Neural cell (in vitro differentiated cells): Measurements from ENCODE around the gene ABCA4. TPM values are rescaled to one million over a fixed set of nuclear protein-coding genes. Genes with fewer than 3 reads are reported as not detected.

Experiments
- H2AFZ ChIP-seq: fragments of 200-600, 300-800 bp; sonication (generic), shearing (Covaris generic); 2 replicates; pipeline ENCODE4 v1.6.0; 2014; ENCODE audit warnings: low read depth, mild to moderate bottlenecking, antibody characterized with exemption, low read length, moderate library complexity
- H3F3A ChIP-seq: fragments of 200-600 bp; shearing (Covaris generic); 2 replicates; pipeline ENCODE4 v1.6.1; 2016; ENCODE audit warnings: mild to moderate bottlenecking, moderate library complexity, mixed read lengths, antibody characterized with exemption, low read length; ENCODE audit not compliant: insufficient read depth, poor library complexity, severe bottlenecking
- H3K27ac ChIP-seq: fragments of 200-600, 300-800 bp; sonication (generic), shearing (Covaris generic); 2 replicates; pipeline ENCODE4 v1.5.1; 2014; ENCODE audit warnings: mild to moderate bottlenecking, low read length, moderate library complexity
- H3K27me3 ChIP-seq: fragments of 300-800, 200-600 bp; sonication (generic), shearing (Covaris generic); 2 replicates; pipeline ENCODE4 v1.6.0; 2014; ENCODE audit warnings: mild to moderate bottlenecking, low read depth, low read length, moderate library complexity; ENCODE audit not compliant: insufficient read depth
- H3K36me3 ChIP-seq: fragments of 300-800, 200-600 bp; sonication (generic), shearing (Covaris generic); 2 replicates; pipeline ENCODE4 v1.5.1; 2014; ENCODE audit warnings: mild to moderate bottlenecking, antibody characterized with exemption, low read length, moderate library complexity; ENCODE audit not compliant: insufficient read depth
- H3K4me2 ChIP-seq: fragments of 300-800, 200-600 bp; sonication (generic), shearing (Covaris generic); 2 replicates; pipeline ENCODE4 v1.6.0; 2014; ENCODE audit warnings: mild to moderate bottlenecking, low read length
- H3K4me3 ChIP-seq: fragments of 300-800, 200-600 bp; sonication (generic), shearing (Covaris generic); 2 replicates; pipeline ENCODE4 v1.5.1; 2014; ENCODE audit warnings: mild to moderate bottlenecking, low read length, moderate library complexity
- H3K79me2 ChIP-seq: fragments of 200-600 bp; shearing (Covaris generic); replicated peaks from 2 replicates; pipeline ENCODE4 v1.6.0; 2014; ENCODE audit warnings: mild to moderate bottlenecking, low read length, moderate library complexity; ENCODE audit not compliant: insufficient read depth
- H3K9ac ChIP-seq: fragments of 300-800, 200-600 bp; sonication (generic), shearing (Covaris generic); 2 replicates; pipeline ENCODE4 v1.6.1; 2016; ENCODE audit warnings: mild to moderate bottlenecking, low read length, mixed read lengths
- H3K9me2 ChIP-seq: fragments of 200-600 bp; shearing (Covaris generic); 2 replicates; pipeline ENCODE4 v1.6.1; 2016; ENCODE audit warnings: mild to moderate bottlenecking, low read length, mixed read lengths; ENCODE audit not compliant: insufficient read depth
- H3K9me3 ChIP-seq: fragments of 200-600, 300-800 bp; sonication (generic), shearing (Covaris generic); 2 replicates; pipeline ENCODE4 v1.6.1; 2016; ENCODE audit warnings: mild to moderate bottlenecking, mixed run types, low read length, moderate library complexity, mixed read lengths
- H4K20me1 ChIP-seq: fragments of 200-600 bp; shearing (Covaris generic); 2 replicates; pipeline ENCODE4 v1.6.1; 2016; ENCODE audit warnings: mild to moderate bottlenecking, mixed run types; ENCODE audit not compliant: insufficient read depth
- CTCF ChIP-seq: fragments of 450-650 bp; IDR thresholded peaks from 2 replicates; pipeline ENCODE4 v1.5.1; 2014; ENCODE audit warnings: antibody characterized with exemption, mild to moderate bottlenecking, moderate library complexity; ENCODE audit not compliant: poor library complexity, severe bottlenecking
- EP300 ChIP-seq: fragments of 450-650 bp; conservative IDR thresholded peaks from 2 replicates; pipeline ENCODE4 v1.6.1; 2014; ENCODE audit warnings: antibody characterized with exemption, mild to moderate bottlenecking, moderate library complexity; ENCODE audit not compliant: poor library complexity, severe bottlenecking
- EZH2 ChIP-seq: fragments of 200-600, 300-800 bp; shearing (Covaris generic), sonication (generic); IDR thresholded peaks from 2 replicates; pipeline ENCODE4 v1.6.1; 2014; ENCODE audit warnings: antibody characterized with exemption, low read length, borderline replicate concordance, mild to moderate bottlenecking; ENCODE audit not compliant: insufficient read depth, poor library complexity, severe bottlenecking
- MXI1 ChIP-seq: fragments of 450-650 bp; conservative IDR thresholded peaks from 2 replicates; pipeline ENCODE4 v1.6.1; 2014; ENCODE audit warnings: antibody characterized with exemption, mild to moderate bottlenecking; ENCODE audit not compliant: poor library complexity, severe bottlenecking
- POLR2AphosphoS5 ChIP-seq: IDR thresholded peaks from 2 replicates; pipeline ENCODE4 v1.6.1; 2012
- REST ChIP-seq: IDR thresholded peaks from 2 replicates; pipeline ENCODE4 v1.6.1; 2012; ENCODE audit warnings: borderline replicate concordance
- SMC3 ChIP-seq: fragments of 450-650 bp; conservative IDR thresholded peaks from 2 replicates; pipeline ENCODE4 v1.6.1; 2014; ENCODE audit warnings: antibody characterized with exemption, mild to moderate bottlenecking, moderate library complexity; ENCODE audit not compliant: poor library complexity
- polyA plus RNA-seq: library from polyadenylated mRNA; depleted of rRNA; stranded (reverse); fragments of >200 nt; gene quantifications from 2 replicates; pipeline ENCODE4 v1.2.3, GENCODE V29; 2014

ABCA4 gene
- polyA plus RNA-seq, 1 donor from 2014 or later, result not detected

DNA sequence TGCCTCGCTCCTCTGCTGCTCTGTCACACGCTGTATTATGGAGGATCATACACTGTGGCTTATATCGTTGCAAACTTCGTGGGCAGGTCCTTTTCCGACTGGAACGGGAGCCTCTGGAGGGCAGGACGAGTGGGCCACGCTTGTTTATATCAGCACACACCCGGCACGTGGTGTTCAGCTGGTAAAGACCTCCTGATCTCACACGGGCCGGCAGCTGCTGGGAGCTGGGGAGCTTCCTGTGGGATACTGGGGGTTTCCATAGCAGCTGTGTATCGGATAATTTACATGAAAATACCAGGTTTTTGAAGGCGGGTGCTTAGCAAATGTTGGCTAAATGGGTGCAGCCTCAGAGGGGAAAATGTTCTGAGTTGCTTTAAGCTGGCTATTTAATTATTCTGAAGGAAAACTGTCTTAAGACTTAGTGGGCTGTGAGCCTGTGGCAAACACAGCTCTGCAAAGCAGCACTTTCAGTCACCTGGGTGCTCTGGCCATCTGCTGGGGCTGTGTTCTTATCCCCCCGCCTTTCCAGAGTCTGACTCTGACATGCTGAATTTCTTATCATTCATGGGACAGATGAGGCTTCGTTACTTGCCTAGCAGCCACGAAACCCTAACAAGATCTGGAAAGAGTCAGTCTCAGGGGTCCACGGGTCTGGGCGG, 108.1 kb downstream of the ABCA4 start:
- H3K4me3 ChIP-seq, result no peak overlapping the region
- H2AFZ ChIP-seq, result no peak overlapping the region
- no peaks in the 10 kb centered on the region for H3K9me3 ChIP-seq
- no peaks in the 10 kb centered on the region for H3K36me3 ChIP-seq
- H3K4me2 ChIP-seq, result no peak overlapping the region
- H3K9me2 ChIP-seq, result no peaks in the 10 kb centered on the region
- H3K27ac ChIP-seq, result no peak overlapping the region
- H3K9ac ChIP-seq, result no peak overlapping the region
- H3K79me2 ChIP-seq, result no peaks in the 10 kb centered on the region
- H3F3A ChIP-seq, result no peaks in the 10 kb centered on the region
- TF ChIP-seq CTCF, result no peak
- TF ChIP-seq MXI1, result no peak
- TF ChIP-seq REST, result no peak
- no peak for TF ChIP-seq SMC3
- no peak for TF ChIP-seq EZH2
- no peak for TF ChIP-seq POLR2AphosphoS5
- no peak for TF ChIP-seq EP300
- no peaks in the 10 kb centered on the region for H4K20me1 ChIP-seq
- H3K27me3 ChIP-seq, result no peaks in the 10 kb centered on the region

DNA sequence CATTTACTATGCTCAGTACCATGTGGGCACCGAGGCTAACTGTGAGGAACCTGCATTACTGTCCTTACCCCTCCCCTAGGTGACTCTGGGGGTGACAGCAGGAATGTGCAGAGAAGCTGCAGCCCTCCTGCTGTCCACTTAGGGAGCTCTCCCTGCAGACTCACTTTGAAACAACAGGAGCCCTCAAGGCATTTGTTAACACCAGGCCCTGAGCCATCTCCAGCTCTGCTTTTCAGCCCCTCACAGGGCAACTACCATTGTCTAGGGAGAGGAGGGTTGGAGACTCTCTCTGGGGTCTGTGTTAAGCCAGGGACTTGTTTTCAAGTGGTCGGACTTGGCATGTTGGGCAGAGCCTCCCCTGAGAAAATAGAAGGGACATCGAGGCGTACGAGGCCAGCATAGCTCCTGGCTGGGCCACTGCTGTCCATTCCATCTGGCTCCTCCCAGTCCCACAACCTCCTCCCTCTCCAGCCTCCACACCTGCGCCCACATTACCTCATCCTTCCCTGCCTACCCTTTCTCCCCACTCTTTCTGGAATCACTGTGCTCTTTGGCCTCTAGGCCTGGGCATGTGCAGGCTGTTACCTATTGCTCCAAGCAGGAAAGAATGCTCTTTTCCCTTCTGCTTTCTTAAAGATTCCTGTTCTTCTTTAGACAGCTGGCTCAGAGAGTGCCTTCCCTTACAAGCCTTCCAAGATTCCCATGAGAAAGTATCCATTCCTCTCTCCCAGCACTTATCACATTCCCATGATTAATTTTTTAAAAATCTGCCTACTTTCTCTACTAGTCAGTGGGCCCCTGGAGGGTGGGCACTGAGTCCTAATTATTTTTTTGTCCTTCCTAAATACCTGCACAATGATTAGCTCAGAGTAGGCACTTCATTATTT, 109.0 kb downstream of the ABCA4 start:
- no peaks in the 10 kb centered on the region for H3F3A ChIP-seq
- no peaks in the 10 kb centered on the region for H3K36me3 ChIP-seq
- no peak overlapping the region for H3K4me3 ChIP-seq
- H2AFZ ChIP-seq, result no peak overlapping the region
- H3K27me3 ChIP-seq, result no peaks in the 10 kb centered on the region
- no peak overlapping the region for H3K4me2 ChIP-seq
- H3K9ac ChIP-seq, result no peak overlapping the region
- H3K9me3 ChIP-seq, result no peaks in the 10 kb centered on the region
- no peaks in the 10 kb centered on the region for H3K79me2 ChIP-seq
- TF ChIP-seq CTCF, result no peak
- TF ChIP-seq SMC3, result no peak
- TF ChIP-seq EZH2, result no peak
- TF ChIP-seq REST, result no peak
- TF ChIP-seq EP300, result no peak
- H3K9me2 ChIP-seq, result no peaks in the 10 kb centered on the region
- no peak overlapping the region for H3K27ac ChIP-seq
- H4K20me1 ChIP-seq, result no peaks in the 10 kb centered on the region
